GM06990 (cell line): ENCODE measurements around the gene NIPBL.
"Not testable (repeated sequence)": the region's sequence is repeated elsewhere in the genome, so short reads cannot be mapped to it uniquely, and the experiment has no call there.

Experiments
- DNase-seq: peaks from one replicate; pipeline ENCODE4 v3.0.0-alpha.2; 2011; ENCODE audit not compliant: insufficient read length; ENCODE audit errors: extremely low read depth
- H3K27me3 ChIP-seq: replicated peaks from 2 replicates; pipeline ENCODE4 v1.6.0; 2011; ENCODE audit warnings: low read length; ENCODE audit not compliant: control insufficient read depth, insufficient read depth
- H3K36me3 ChIP-seq: 2 replicates; pipeline ENCODE4 v1.5.1; 2011; ENCODE audit warnings: low read length; ENCODE audit not compliant: control insufficient read depth, insufficient read depth
- H3K4me3 ChIP-seq: replicated peaks from 2 replicates; pipeline ENCODE4 v1.5.1; 2011; ENCODE audit warnings: low read depth, mild to moderate bottlenecking, control low read depth, low read length
- CTCF ChIP-seq: IDR thresholded peaks from 2 replicates; pipeline ENCODE4 v1.5.1; 2011; ENCODE audit warnings: low read length, control low read depth, mild to moderate bottlenecking, inconsistent platforms; ENCODE audit not compliant: insufficient read depth, poor library complexity, severe bottlenecking

NIPBL gene

GRCh38 chr5:36886791-36887190 is 10.2 kb downstream of the NIPBL start:
- H3K4me3 ChIP-seq = no peak overlapping the region
- peaks cover 4% of the 10 kb centered on the region; the same call in 1 of the 2 replicates for H3K36me3 ChIP-seq
- no peak for TF ChIP-seq CTCF
- no peak for DNase-seq
- H3K27me3 ChIP-seq = no peaks in the 10 kb centered on the region

GRCh38 chr5:36887532-36887931 is 11.0 kb downstream of the NIPBL start:
- no peak for DNase-seq
- TF ChIP-seq CTCF = no peak
- Histone ChIP-seq H3K36me3 (peaks cover 4% of the 10 kb centered on the region; the same call in 1 of the 2 replicates), H3K27me3 (no peaks in the 10 kb centered on the region), H3K4me3 (no peak overlapping the region)

- no peaks in the 10 kb centered on the region for H3K27me3 ChIP-seq
- no peak for TF ChIP-seq CTCF
- DNase-seq = no peak
- no peak overlapping the region for H3K4me3 ChIP-seq
- peaks cover 4% of the 10 kb centered on the region; the same call in 1 of the 2 replicates for H3K36me3 ChIP-seq
Observed at GRCh38 chr5:36888303-36888702, 11.7 kb downstream of the NIPBL start.

- no peak for DNase-seq
Observed at GRCh38 chr5:36889264-36889663, 12.7 kb downstream of the NIPBL start.

GRCh38 chr5:36891266-36891665 is 14.7 kb downstream of the NIPBL start:
- DNase-seq = no peak
- H3K27me3 ChIP-seq = no peaks in the 10 kb centered on the region
- no peak overlapping the region for H3K4me3 ChIP-seq
- no peaks in the 10 kb centered on the region for H3K36me3 ChIP-seq
- no peak for TF ChIP-seq CTCF

More at GRCh38 chr5:36889264-36889663, 12.7 kb downstream of the NIPBL start:
- Histone ChIP-seq H3K4me3 (no peak overlapping the region), H3K27me3 (no peaks in the 10 kb centered on the region), H3K36me3 (peaks cover 4% of the 10 kb centered on the region; the same call in 1 of the 2 replicates)
- TF ChIP-seq CTCF = no peak

GRCh38 chr5:36892085-36892830 is 15.7 kb downstream of the NIPBL start:
- not testable (repeated sequence) for H3K36me3 ChIP-seq, DNase-seq, H3K27me3 ChIP-seq, H3K4me3 ChIP-seq
